ENCODE data around the gene WWOX.

- TF ChIP-seq POLR2AphosphoS5 (IDR thresholded peaks at IDR 0.05) (no peak), CTCF (IDR thresholded peaks at IDR 0.05) (no peak)
These were observed 954.1 kb downstream of the WWOX start for GRCh38 chr16:79053577-79053976.
